Stimulated activated naive CD8-positive, alpha-beta T cell treated with anti-CD3 and anti-CD28 coated beads, Interleukin-15, Interleukin-2, amounts not matched to agents 100 ng/mL and 50 ng/mL, for 24 hours (primary cell): ENCODE results near the gene CRACDL.

ENCODE experiments used
- H3K27ac Mint-ChIP-seq: one replicate; pipeline ENCODE4 v1.8.0; 2021; ENCODE audit warnings: mild to moderate bottlenecking, mixed read lengths
- H3K27me3 Mint-ChIP-seq: one replicate; pipeline ENCODE4 v1.8.0; 2021; ENCODE audit warnings: mixed read lengths
- H3K36me3 Mint-ChIP-seq: one replicate; pipeline ENCODE4 v1.8.0; 2021; ENCODE audit warnings: low read depth, mixed read lengths
- H3K4me1 Mint-ChIP-seq: one replicate; pipeline ENCODE4 v1.8.0; 2021; ENCODE audit warnings: low read depth, mixed read lengths
- H3K4me3 Mint-ChIP-seq: one replicate; pipeline ENCODE4 v1.8.0; 2021; ENCODE audit warnings: mild to moderate bottlenecking, mixed read lengths
- H3K9me3 Mint-ChIP-seq: one replicate; pipeline ENCODE4 v1.8.0; 2021; ENCODE audit warnings: mixed read lengths

CRACDL gene

DNA sequence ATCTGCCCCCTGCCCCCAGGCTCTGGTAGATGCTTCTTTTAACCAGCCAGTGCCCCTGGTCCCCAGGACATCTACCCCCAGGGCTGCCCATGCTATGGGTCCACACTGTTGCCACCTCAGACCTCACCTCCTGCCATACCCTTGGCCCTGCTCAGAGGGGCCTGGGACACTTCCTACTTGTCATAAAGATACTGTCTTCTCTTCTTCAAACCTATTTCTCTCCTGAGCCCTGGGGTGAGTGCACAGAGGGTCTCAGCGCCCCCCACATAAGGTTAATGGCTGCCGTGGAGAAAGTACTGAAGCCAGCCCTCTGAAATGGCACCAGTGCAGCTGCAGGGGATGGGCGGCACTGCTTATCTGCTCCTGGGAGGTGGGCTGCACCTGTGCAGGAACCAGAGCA lies 127.5 kb downstream of the CRACDL start:
- Mint-ChIP-seq H3K27me3 (no peaks in the 10 kb centered on the region), H3K27ac (no peak overlapping the region), H3K4me3 (no peak overlapping the region), H3K36me3 (no peaks in the 10 kb centered on the region), H3K9me3 (no peaks in the 10 kb centered on the region), H3K4me1 (peaks cover 14% of the 10 kb centered on the region)

DNA sequence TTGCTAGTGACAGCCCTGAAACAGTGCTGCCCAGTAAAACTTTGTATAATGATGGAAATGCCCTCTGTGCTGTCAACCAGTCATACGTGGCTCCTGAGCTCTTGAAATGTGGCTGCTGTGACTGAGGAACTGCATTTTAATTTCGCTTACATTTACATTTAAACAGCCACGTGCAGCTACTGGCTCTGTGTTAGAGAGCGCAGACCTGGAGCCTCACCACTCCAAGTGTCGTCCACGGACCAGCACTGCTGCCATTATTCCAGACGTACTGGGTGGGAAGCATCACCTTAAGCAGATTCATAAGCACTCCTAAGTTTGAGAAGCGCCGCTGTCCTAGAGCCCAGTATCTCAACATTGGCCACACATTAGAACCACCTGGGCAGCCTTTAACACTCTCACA lies 128.1 kb downstream of the CRACDL start:
- Mint-ChIP-seq H3K27ac (no peak overlapping the region), H3K4me1 (peaks cover 14% of the 10 kb centered on the region), H3K4me3 (no peak overlapping the region), H3K27me3 (no peaks in the 10 kb centered on the region), H3K36me3 (no peaks in the 10 kb centered on the region), H3K9me3 (no peaks in the 10 kb centered on the region)

GRCh38 chr2:98807221-98807620 lies 128.8 kb downstream of the CRACDL start:
- Mint-ChIP-seq H3K4me1 (peaks cover 14% of the 10 kb centered on the region), H3K9me3 (no peaks in the 10 kb centered on the region), H3K27me3 (no peaks in the 10 kb centered on the region), H3K4me3 (no peak overlapping the region), H3K36me3 (no peaks in the 10 kb centered on the region), H3K27ac (peak overlapping the region; percentile 34)

DNA sequence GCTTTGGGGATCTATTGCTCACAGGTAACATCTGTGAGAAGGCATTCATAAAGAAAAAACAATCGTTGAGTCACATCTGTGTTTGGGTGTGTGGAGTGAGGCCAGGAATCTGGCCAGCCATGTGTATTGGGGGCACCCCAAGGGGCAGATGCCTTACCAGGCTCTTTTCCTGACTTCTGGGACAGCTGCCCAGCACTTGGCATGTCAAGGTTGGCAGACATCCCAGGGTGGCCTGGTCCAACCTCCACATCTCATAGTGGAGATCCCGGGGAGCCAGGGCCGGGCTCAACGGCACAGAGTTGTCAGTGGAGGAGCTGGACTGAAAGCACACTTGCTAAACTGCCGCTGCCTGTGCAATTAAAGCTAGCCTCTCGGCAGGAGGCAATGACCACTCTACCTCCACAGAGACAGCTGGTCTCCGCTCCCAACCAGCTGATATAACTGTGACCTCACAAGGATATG lies 129.8 kb downstream of the CRACDL start:
- H3K36me3 Mint-ChIP-seq = no peaks in the 10 kb centered on the region
- H3K9me3 Mint-ChIP-seq = no peaks in the 10 kb centered on the region

GRCh38 chr2:98805412-98806171 lies 130.4 kb downstream of the CRACDL start:
- Mint-ChIP-seq H3K36me3 (no peaks in the 10 kb centered on the region), H3K9me3 (no peaks in the 10 kb centered on the region), H3K4me1 (peaks cover 18% of the 10 kb centered on the region), H3K4me3 (no peak overlapping the region), H3K27ac (no peak overlapping the region), H3K27me3 (no peaks in the 10 kb centered on the region)

More for the DNA sequence above, 129.8 kb downstream of the CRACDL start:
- Mint-ChIP-seq H3K4me1 (peaks cover 18% of the 10 kb centered on the region), H3K4me3 (no peak overlapping the region), H3K27ac (no peak overlapping the region), H3K27me3 (no peaks in the 10 kb centered on the region)

- Mint-ChIP-seq H3K27me3 (no peaks in the 10 kb centered on the region), H3K9me3 (no peaks in the 10 kb centered on the region), H3K27ac (no peak overlapping the region), H3K36me3 (no peaks in the 10 kb centered on the region), H3K4me1 (peaks cover 18% of the 10 kb centered on the region), H3K4me3 (no peak overlapping the region)
Measured at GRCh38 chr2:98804736-98805135, 131.3 kb downstream of the CRACDL start.

- no peaks in the 10 kb centered on the region for H3K9me3 Mint-ChIP-seq
- H3K27ac Mint-ChIP-seq = no peak overlapping the region
- no peak overlapping the region for H3K4me3 Mint-ChIP-seq
- H3K36me3 Mint-ChIP-seq = no peaks in the 10 kb centered on the region
- no peaks in the 10 kb centered on the region for H3K27me3 Mint-ChIP-seq
- H3K4me1 Mint-ChIP-seq = peaks cover 18% of the 10 kb centered on the region
Measured at GRCh38 chr2:98804265-98804650, 131.8 kb downstream of the CRACDL start.

GRCh38 chr2:98803405-98804264 lies 132.4 kb downstream of the CRACDL start:
- no peaks in the 10 kb centered on the region for H3K27me3 Mint-ChIP-seq
- peaks cover 18% of the 10 kb centered on the region for H3K4me1 Mint-ChIP-seq
- H3K36me3 Mint-ChIP-seq = no peaks in the 10 kb centered on the region
- H3K27ac Mint-ChIP-seq = no peak overlapping the region
- no peak overlapping the region for H3K4me3 Mint-ChIP-seq
- no peaks in the 10 kb centered on the region for H3K9me3 Mint-ChIP-seq

DNA sequence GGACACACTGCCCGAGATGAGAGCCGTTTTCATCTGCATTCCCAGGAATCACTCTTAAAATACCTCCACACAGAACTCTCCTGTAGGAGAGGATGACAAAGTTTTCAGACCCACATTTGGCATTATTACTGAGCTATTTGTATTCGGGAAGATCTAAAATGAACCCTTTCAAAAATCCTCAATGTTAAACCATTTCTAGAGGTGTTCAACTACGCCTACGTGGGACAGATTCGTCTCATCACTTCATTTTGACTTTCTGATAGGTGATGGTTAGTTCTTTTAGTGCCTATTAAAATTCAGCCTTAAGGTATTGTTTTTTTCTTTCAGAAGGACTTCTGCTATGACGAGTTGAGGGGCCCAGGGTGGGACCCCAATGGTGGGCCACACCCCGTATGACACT lies 133.7 kb downstream of the CRACDL start:
- Mint-ChIP-seq H3K27ac (no peak overlapping the region), H3K36me3 (no peaks in the 10 kb centered on the region), H3K4me3 (no peak overlapping the region), H3K4me1 (peaks cover 11% of the 10 kb centered on the region), H3K27me3 (no peaks in the 10 kb centered on the region), H3K9me3 (no peaks in the 10 kb centered on the region)

DNA sequence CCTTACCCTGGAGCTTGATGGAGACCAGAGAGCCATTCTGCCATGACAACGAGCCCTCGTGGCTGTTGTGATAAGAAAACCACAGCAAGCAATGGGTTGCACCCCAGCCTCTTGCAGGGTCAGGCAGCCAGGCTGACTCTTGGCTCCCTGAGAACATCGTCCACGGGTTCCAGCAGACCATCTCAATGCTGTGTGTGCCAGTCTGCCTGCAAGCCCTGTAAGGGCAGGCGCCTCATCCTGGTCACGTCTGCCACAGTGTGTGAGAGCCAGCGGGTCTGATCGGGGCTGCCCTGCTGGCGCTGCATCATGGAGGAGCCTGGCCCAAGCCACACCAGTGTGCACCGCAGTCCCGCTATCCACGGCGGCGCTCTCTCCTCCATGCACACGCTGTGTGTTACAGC lies 134.1 kb downstream of the CRACDL start:
- Mint-ChIP-seq H3K27ac (no peak overlapping the region), H3K4me1 (peaks cover 7% of the 10 kb centered on the region), H3K4me3 (no peak overlapping the region), H3K27me3 (no peaks in the 10 kb centered on the region), H3K36me3 (no peaks in the 10 kb centered on the region), H3K9me3 (no peaks in the 10 kb centered on the region)

- Mint-ChIP-seq H3K4me3 (no peak overlapping the region), H3K36me3 (no peaks in the 10 kb centered on the region), H3K27ac (no peak overlapping the region), H3K9me3 (no peaks in the 10 kb centered on the region), H3K27me3 (no peaks in the 10 kb centered on the region), H3K4me1 (peaks cover 4% of the 10 kb centered on the region)
Measured at GRCh38 chr2:98801286-98801685, 134.7 kb downstream of the CRACDL start.

GRCh38 chr2:98800330-98801064 lies 135.5 kb downstream of the CRACDL start:
- Mint-ChIP-seq H3K4me3 (no peak overlapping the region), H3K27ac (no peak overlapping the region), H3K4me1 (peaks cover 4% of the 10 kb centered on the region), H3K36me3 (no peaks in the 10 kb centered on the region), H3K9me3 (no peaks in the 10 kb centered on the region), H3K27me3 (no peaks in the 10 kb centered on the region)

- Mint-ChIP-seq H3K27ac (no peak overlapping the region), H3K27me3 (no peaks in the 10 kb centered on the region), H3K9me3 (no peaks in the 10 kb centered on the region), H3K36me3 (no peaks in the 10 kb centered on the region), H3K4me1 (peaks cover 4% of the 10 kb centered on the region), H3K4me3 (no peak overlapping the region)
Measured at GRCh38 chr2:98799375-98800329, 136.4 kb downstream of the CRACDL start.
